Activated naive CD8-positive, alpha-beta T cell (primary cell): ENCODE results near the gene NVL.
A peak's percentile ranks its signal among the peaks of the same experiment; 100 is the strongest.

Experiments
- H3K27ac Mint-ChIP-seq: one replicate; pipeline ENCODE4 v1.8.0; 2021; ENCODE audit warnings: mixed read lengths
- H3K27me3 Mint-ChIP-seq: one replicate; pipeline ENCODE4 v1.8.0; 2021; ENCODE audit warnings: mixed read lengths
- H3K36me3 Mint-ChIP-seq: one replicate; pipeline ENCODE4 v1.8.0; 2021; ENCODE audit warnings: mixed read lengths
- H3K4me1 Mint-ChIP-seq: one replicate; pipeline ENCODE4 v1.8.0; 2021; ENCODE audit warnings: low read depth, mixed read lengths
- H3K4me3 Mint-ChIP-seq: one replicate; pipeline ENCODE4 v1.8.0; 2021; ENCODE audit warnings: mild to moderate bottlenecking, mixed read lengths
- H3K9me3 Mint-ChIP-seq: one replicate; pipeline ENCODE4 v1.8.0; 2021; ENCODE audit warnings: low read depth, mixed read lengths

The NVL gene

DNA sequence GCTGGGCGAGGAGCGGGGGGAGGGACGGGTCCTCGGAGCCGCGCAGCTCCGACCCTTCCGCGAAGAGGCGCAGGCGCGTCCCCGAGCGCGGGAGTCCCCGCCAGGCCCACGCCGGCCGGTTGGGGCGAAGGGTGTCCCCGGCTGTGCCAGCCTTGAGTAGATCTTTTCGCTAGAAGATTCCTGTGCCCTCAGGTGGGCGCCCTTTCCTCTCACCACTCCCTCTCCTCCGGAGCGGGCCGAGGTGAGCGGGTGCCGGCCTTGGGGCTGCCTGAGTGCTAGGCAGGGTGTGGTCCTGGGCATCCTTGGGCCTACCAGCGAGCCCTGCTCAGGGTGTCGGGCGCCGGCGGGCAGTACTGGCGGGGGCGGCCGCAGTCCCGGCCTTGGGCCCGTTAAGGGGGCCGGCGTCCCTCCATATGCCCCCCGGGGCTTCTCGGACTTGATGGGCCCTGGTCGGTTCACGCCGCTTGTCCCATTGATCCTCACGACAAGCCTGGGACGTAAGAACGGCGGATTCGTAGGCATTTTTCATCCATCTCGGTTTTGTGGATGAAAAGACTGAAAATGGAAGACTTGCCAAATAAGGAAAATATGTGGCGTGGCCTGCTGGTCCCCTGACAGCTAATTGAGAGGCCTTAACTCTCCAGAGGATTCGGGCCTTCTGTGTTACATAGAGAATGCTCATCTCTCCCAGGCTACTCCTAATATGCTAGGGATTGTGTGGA is 146.2 kb downstream of the NVL start:
- Mint-ChIP-seq H3K27ac (peak overlapping the region; percentile 84), H3K4me3 (peak overlapping the region; percentile 91), H3K9me3 (no peaks in the 10 kb centered on the region), H3K4me1 (peaks cover 55% of the 10 kb centered on the region), H3K27me3 (no peaks in the 10 kb centered on the region), H3K36me3 (peaks cover 6% of the 10 kb centered on the region)

DNA sequence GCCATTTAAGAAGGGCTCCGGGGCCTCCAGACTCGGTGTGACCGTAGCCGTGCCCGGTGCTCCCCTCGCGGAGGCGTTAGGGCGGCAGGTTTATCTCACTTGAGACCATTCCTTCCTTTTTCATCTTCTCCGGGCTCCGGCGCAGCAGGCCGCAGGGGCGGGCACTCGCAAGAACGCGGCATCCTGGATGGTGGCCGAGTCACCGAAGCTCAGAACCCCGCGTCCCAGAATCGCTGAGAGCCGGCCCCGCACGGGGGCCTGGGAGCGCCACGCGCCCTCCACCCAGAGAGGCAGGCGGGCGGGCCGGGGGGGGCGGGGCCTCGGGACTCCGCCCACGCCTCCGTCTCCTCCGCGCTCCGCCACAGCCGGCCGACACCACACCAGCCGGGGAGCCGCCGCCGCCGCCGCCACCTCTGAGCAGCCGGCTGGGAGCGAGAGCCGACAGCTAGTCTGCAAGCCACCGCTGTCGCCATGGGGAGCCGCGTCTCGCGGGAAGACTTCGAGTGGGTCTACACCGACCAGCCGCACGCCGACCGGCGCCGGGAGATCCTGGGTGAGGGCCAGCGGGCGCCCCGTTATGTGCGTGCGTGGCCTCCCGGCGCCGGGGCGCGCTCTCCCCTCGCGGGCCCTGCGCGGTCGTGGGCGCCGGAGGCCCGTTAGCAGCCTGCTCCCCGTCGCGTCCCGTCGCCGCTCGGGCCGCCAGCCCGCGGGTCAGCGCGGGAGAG is 146.9 kb downstream of the NVL start, which contains the start of gene DEGS1:
Gene DEGS1 (plus strand): TSS at position 375 of the 725 bp plus-strand sequence. CDS start 97 bp downstream, at position 472.
- no peaks in the 10 kb centered on the region for H3K9me3 Mint-ChIP-seq
- H3K4me3 Mint-ChIP-seq, result peak within 1 kb of the TSS; percentile 92
- H3K27ac Mint-ChIP-seq, result peak within 1 kb of the TSS; percentile 94
- no peaks in the 10 kb centered on the region for H3K27me3 Mint-ChIP-seq
- H3K4me1 Mint-ChIP-seq, result peaks cover 49% of the 10 kb centered on the region
- peaks cover 2% of the 10 kb centered on the region for H3K36me3 Mint-ChIP-seq

GRCh38 chr1:224182057-224182865 is 147.7 kb downstream of the NVL start:
- Mint-ChIP-seq H3K4me3 (peak overlapping the region; percentile 92), H3K4me1 (peaks cover 45% of the 10 kb centered on the region), H3K27me3 (no peaks in the 10 kb centered on the region), H3K9me3 (no peaks in the 10 kb centered on the region), H3K36me3 (peaks cover 2% of the 10 kb centered on the region), H3K27ac (peak overlapping the region; percentile 94)

DNA sequence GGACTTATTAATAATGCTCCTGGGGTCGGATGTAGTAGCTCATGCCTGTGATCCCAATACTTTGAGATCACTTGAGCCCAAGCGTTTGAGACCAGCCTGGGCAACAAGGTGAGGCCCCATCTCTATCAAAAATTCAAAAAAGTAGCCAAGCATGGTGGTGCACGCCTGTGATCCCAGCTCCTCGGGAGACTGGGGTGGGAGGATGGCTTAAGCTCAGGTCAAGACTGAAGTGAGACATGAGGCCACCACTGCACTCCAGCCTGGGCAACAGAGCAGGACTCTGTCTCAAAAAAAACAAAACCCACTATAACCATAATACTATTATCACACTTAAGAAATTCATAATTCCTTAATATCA is 148.5 kb downstream of the NVL start:
- Mint-ChIP-seq H3K27ac (peak overlapping the region; percentile 94), H3K4me1 (peaks cover 39% of the 10 kb centered on the region), H3K4me3 (peak overlapping the region; percentile 92), H3K9me3 (no peaks in the 10 kb centered on the region), H3K27me3 (no peaks in the 10 kb centered on the region), H3K36me3 (peaks cover 2% of the 10 kb centered on the region)

DNA sequence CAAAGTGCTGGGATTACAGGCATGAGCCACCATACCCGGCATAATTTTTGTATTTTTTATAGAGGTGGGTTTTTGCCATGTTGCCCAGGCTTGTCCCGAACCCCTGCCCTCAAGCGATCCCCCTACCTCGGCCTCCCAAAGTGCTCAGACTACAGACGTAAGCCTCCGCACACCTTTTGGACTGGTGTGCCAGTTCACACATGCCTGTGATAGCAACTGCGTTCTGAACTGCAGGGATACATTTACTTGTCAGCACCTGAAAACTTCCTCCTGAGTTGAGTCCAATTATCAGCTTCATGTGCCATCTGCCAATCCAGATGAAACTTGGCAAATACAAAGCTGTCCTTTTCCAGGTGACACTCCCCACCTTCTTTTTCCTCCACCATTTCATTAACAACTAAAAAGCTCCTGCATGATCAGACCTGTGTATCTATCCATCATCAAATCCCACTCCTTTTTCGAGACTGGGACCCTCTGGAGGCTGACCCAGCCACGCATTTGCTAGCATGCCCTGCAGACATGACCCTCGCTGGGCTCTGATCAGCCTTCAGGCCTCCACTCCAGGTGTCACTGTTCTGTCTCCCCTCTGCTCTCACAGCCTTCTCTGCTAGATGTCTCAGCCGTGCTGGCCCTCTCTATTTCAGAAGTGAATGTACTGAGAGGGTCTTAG is 149.1 kb downstream of the NVL start:
- H3K4me3 Mint-ChIP-seq, result no peak overlapping the region
- H3K36me3 Mint-ChIP-seq, result peaks cover 2% of the 10 kb centered on the region
- H3K27ac Mint-ChIP-seq, result no peak overlapping the region
- no peaks in the 10 kb centered on the region for H3K9me3 Mint-ChIP-seq
- peaks cover 36% of the 10 kb centered on the region for H3K4me1 Mint-ChIP-seq
- no peaks in the 10 kb centered on the region for H3K27me3 Mint-ChIP-seq

- Mint-ChIP-seq H3K27ac (no peak overlapping the region), H3K9me3 (no peaks in the 10 kb centered on the region), H3K27me3 (no peaks in the 10 kb centered on the region), H3K36me3 (no peaks in the 10 kb centered on the region), H3K4me1 (peaks cover 19% of the 10 kb centered on the region), H3K4me3 (no peak overlapping the region)
Observed at GRCh38 chr1:224178894-224179293, 151.1 kb downstream of the NVL start.

- peaks cover 17% of the 10 kb centered on the region for H3K4me1 Mint-ChIP-seq
- no peaks in the 10 kb centered on the region for H3K27me3 Mint-ChIP-seq
- no peaks in the 10 kb centered on the region for H3K9me3 Mint-ChIP-seq
- H3K4me3 Mint-ChIP-seq, result no peak overlapping the region
- no peak overlapping the region for H3K27ac Mint-ChIP-seq
- no peaks in the 10 kb centered on the region for H3K36me3 Mint-ChIP-seq
Observed at GRCh38 chr1:224177356-224177999, 152.5 kb downstream of the NVL start.
